ENCODE data around the gene FOXF1.

Gene FOXF1

GRCh38 chr16:86559802-86560305 lies 49.5 kb downstream of the FOXF1 start:
- DNase-seq: no peak
- Histone ChIP-seq H3K9me2 (replicated peaks; ENCODE audit: insufficient read depth, low read length) (no peaks in the 10 kb centered on the region), H3K9me3 (replicated peaks; ENCODE audit: insufficient read depth, low read length) (no peaks in the 10 kb centered on the region), H2AFZ (ENCODE audit: low read length) (no peak overlapping the region), H3K4me2 (ENCODE audit: low read depth, low read length) (no peak overlapping the region), H3K9ac (ENCODE audit: low read length) (no peak overlapping the region), H3K4me1 (ENCODE audit: low read length) (no peaks in the 10 kb centered on the region), H3K27me3 (replicated peaks; ENCODE audit: insufficient read depth, low read length) (peaks cover 61% of the 10 kb centered on the region), H3K79me2 (ENCODE audit: low read length) (0 out of 2 replicates have a peak, but pooled peaks cover under 1% of the 10 kb centered on the region), H3K27ac (ENCODE audit: low read length) (no peak overlapping the region), H3K4me3 (ENCODE audit: low read length) (no peak overlapping the region), H3F3A (ENCODE audit: insufficient read depth, low read length) (no peaks in the 10 kb centered on the region), H3K36me3 (replicated peaks; ENCODE audit: insufficient read depth, low read length) (no peaks in the 10 kb centered on the region), H4K20me1 (ENCODE audit: insufficient read depth, low read length) (no peaks in the 10 kb centered on the region)
- TF ChIP-seq, protein P1, sequence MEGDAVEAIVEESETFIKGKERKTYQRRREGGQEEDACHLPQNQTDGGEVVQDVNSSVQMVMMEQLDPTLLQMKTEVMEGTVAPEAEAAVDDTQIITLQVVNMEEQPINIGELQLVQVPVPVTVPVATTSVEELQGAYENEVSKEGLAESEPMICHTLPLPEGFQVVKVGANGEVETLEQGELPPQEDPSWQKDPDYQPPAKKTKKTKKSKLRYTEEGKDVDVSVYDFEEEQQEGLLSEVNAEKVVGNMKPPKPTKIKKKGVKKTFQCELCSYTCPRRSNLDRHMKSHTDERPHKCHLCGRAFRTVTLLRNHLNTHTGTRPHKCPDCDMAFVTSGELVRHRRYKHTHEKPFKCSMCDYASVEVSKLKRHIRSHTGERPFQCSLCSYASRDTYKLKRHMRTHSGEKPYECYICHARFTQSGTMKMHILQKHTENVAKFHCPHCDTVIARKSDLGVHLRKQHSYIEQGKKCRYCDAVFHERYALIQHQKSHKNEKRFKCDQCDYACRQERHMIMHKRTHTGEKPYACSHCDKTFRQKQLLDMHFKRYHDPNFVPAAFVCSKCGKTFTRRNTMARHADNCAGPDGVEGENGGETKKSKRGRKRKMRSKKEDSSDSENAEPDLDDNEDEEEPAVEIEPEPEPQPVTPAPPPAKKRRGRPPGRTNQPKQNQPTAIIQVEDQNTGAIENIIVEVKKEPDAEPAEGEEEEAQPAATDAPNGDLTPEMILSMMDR (IDR thresholded peaks at IDR 0.05; ENCODE audit: low read length): no peak
- TF ChIP-seq EZH2 (optimal IDR thresholded peaks at IDR 0.05; ENCODE audit: low read depth, low read length) (no peak), EZH2phosphoT487 (IDR thresholded peaks at IDR 0.05; ENCODE audit: low read length) (no peak)

DNA sequence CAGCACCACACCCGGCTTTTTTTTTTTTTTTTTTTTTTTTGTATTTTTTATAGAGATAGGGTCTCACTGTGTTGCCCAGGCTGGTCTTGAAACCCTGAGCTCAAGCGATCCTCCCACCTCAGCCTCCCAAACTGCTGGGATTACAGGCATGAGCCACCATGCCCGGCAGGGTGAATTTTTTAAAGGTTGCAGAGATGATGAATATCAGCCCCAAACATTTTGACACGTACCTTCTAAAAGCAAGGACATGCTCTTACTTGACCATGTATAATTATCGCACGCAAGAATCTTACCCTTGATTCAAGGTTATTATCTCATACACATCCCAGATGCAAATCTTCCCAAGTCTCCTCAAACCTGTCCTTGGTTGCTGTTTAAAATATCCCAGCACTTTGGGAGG lies 52.0 kb downstream of the FOXF1 start:
- Histone ChIP-seq H3K9me3 (replicated peaks; ENCODE audit: insufficient read depth, low read length) (no peaks in the 10 kb centered on the region), H3K4me2 (ENCODE audit: low read depth, low read length) (no peak overlapping the region), H2AFZ (ENCODE audit: low read length) (no peak overlapping the region), H3K9me2 (replicated peaks; ENCODE audit: insufficient read depth, low read length) (no peaks in the 10 kb centered on the region), H3K9ac (ENCODE audit: low read length) (no peak overlapping the region), H3K27me3 (replicated peaks; ENCODE audit: insufficient read depth, low read length) (peaks cover 77% of the 10 kb centered on the region), H3K4me3 (ENCODE audit: low read length) (no peak overlapping the region), H4K20me1 (ENCODE audit: insufficient read depth, low read length) (no peaks in the 10 kb centered on the region), H3K79me2 (ENCODE audit: low read length) (no peaks in the 10 kb centered on the region), H3K27ac (ENCODE audit: low read length) (no peak overlapping the region), H3K36me3 (replicated peaks; ENCODE audit: insufficient read depth, low read length) (no peaks in the 10 kb centered on the region), H3K4me1 (ENCODE audit: low read length) (no peaks in the 10 kb centered on the region), H3F3A (ENCODE audit: insufficient read depth, low read length) (no peaks in the 10 kb centered on the region)
- no peak for DNase-seq
- TF ChIP-seq EZH2phosphoT487 (IDR thresholded peaks at IDR 0.05; ENCODE audit: low read length): no peak
- TF ChIP-seq, protein P1 (IDR thresholded peaks at IDR 0.05; ENCODE audit: low read length): no peak
- no peak for TF ChIP-seq EZH2 (optimal IDR thresholded peaks at IDR 0.05; ENCODE audit: low read depth, low read length)

GRCh38 chr16:86563469-86564345 lies 53.4 kb downstream of the FOXF1 start:
- H3K4me1 ChIP-seq (ENCODE audit: low read length): no peaks in the 10 kb centered on the region
- H3K27me3 ChIP-seq (replicated peaks; ENCODE audit: insufficient read depth, low read length): peaks cover 66% of the 10 kb centered on the region
- H3K79me2 ChIP-seq (ENCODE audit: low read length): no peaks in the 10 kb centered on the region
- no peak overlapping the region for H3K4me3 ChIP-seq (ENCODE audit: low read length)
- H3F3A ChIP-seq (ENCODE audit: insufficient read depth, low read length): no peaks in the 10 kb centered on the region
- no peak overlapping the region; the same call in 1 of the 2 replicates for H3K4me2 ChIP-seq (ENCODE audit: low read depth, low read length)
- H2AFZ ChIP-seq (ENCODE audit: low read length): no peak overlapping the region
- H4K20me1 ChIP-seq (ENCODE audit: insufficient read depth, low read length): no peaks in the 10 kb centered on the region
- no peaks in the 10 kb centered on the region for H3K36me3 ChIP-seq (replicated peaks; ENCODE audit: insufficient read depth, low read length)
- H3K9ac ChIP-seq (ENCODE audit: low read length): no peak overlapping the region
- TF ChIP-seq, protein P1 (IDR thresholded peaks at IDR 0.05; ENCODE audit: low read length): peak; percentile 89
- no peak for TF ChIP-seq EZH2 (optimal IDR thresholded peaks at IDR 0.05; ENCODE audit: low read depth, low read length)
- H3K27ac ChIP-seq (ENCODE audit: low read length): no peak overlapping the region
- H3K9me2 ChIP-seq (replicated peaks; ENCODE audit: insufficient read depth, low read length): no peaks in the 10 kb centered on the region
- peak; percentile 73 for DNase-seq
- H3K9me3 ChIP-seq (replicated peaks; ENCODE audit: insufficient read depth, low read length): no peaks in the 10 kb centered on the region

Measured in MM.1S (cell line).